T-helper 1 cell treated with Interleukin-12 subunit alpha and Interleukin-12 subunit beta and Interleukin-4 antibody, amounts not matched to agents 30 ng/mL and 1 ng/mL, for 36 hours (primary cell): ENCODE data around the gene TTC8. TPM values are rescaled to one million over a fixed set of nuclear protein-coding genes. Genes with fewer than 3 reads are reported as not detected.
"Not testable (repeated sequence)": the region's sequence is repeated elsewhere in the genome, so short reads cannot be mapped to it uniquely, and the experiment has no call there.

Source experiments
- intact Hi-C: fragments of 100-400 bp; cut with micrococcal nuclease; formaldehyde crosslinking; loops from one replicate; pipeline ENCODE4 v1.15.1; 2024
- total RNA-seq: library from RNA; stranded (reverse); gene quantifications from 2 replicates; pipeline ENCODE4 v1.2.3, GENCODE V29; 2022

TTC8 gene
- total RNA-seq, 1 donor from 2014 or later, result 2.3 TPM

- intact Hi-C loops, result loop anchor here (5.0 kb wide), 2 partner anchors 815 to 1130 kb away; partner anchors contain the start of genes EFCAB11 and GPR65
Observed at GRCh38 chr14:88821888-88822287, 2.6 kb upstream of the TTC8 start.

- intact Hi-C loops, result loop anchor here (1.0 to 5.0 kb wide), 8 partner anchors 32 to 1433 kb away; partner anchors contain the start of genes EFCAB11, EML5, GALC and GPR65
Observed at GRCh38 chr14:88823968-88824313, 510 bp upstream of the TTC8 start.

GRCh38 chr14:88825078-88825458, 617 bp downstream of the TTC8 start:
- intact Hi-C loops, result loop anchor here (2.0 kb wide), 2 partner anchors 158 to 1432 kb away; partner anchors contain the start of gene PSMC1

GRCh38 chr14:88825503-88825902, 1.1 kb downstream of the TTC8 start:
- intact Hi-C loops, result loop anchor here (2.0 kb wide), 2 partner anchors 159 to 1431 kb away; partner anchors contain the start of gene PSMC1

GRCh38 chr14:88829188-88829587, 4.7 kb downstream of the TTC8 start:
- intact Hi-C loops, result no loop called here

DNA sequence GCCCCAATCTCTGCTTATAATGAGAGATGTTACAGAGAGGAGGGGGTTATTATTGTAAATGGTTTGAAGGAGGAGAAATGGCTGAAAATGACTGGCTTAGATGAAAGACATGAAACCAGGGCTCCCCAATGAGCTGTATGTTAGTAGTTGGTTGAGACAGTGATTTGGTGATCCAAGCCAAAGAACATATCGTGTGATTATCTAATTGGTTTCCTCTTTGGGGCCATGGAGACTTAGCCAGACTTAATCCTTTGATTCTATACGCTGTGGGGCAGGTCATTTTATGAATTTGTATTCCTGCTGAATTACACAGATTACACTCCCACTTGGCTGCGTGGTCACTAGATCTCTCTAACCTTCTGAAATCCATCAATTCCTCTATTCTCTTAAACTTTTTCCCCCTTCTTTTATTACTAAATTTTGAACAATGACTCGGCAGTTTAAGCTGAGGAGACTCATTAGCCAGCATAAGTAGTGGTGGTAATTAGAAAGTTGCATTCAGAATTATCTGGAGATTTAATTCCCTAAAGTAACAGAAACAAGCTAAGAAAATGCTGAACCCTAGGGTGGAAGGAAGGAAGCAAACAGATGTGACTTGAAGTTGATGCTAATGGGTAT, 5.3 kb downstream of the TTC8 start:
- intact Hi-C loops, result no loop called here

- intact Hi-C loops, result no loop called here
Observed at GRCh38 chr14:88831284-88831683, 6.8 kb downstream of the TTC8 start.

- intact Hi-C loops, result no loop called here
Observed at GRCh38 chr14:88834883-88835431, 10.5 kb downstream of the TTC8 start.

GRCh38 chr14:88835661-88836060, 11.2 kb downstream of the TTC8 start:
- intact Hi-C loops, result no loop called here

- intact Hi-C loops, result no loop called here
Observed at GRCh38 chr14:88837495-88837894, 13.0 kb downstream of the TTC8 start.

DNA sequence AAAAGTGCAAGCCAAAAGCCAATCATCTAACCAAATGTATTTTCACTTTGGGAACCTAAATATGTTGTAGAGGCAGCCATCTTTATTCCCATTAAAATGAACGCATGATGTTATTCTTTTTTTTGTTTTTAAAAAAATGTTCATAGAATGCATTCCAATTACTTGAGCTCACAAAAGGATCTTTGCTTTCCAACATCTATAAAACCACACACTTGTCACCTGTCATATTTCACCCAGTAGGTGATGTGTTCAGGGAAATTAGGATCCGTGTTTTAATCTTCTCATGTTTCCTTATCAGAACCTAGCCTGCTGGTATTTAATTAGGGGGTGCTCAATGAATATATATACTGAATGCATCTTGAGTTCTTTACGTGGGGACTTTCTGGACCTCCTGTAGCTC, 13.6 kb downstream of the TTC8 start:
- intact Hi-C loops, result no loop called here

DNA sequence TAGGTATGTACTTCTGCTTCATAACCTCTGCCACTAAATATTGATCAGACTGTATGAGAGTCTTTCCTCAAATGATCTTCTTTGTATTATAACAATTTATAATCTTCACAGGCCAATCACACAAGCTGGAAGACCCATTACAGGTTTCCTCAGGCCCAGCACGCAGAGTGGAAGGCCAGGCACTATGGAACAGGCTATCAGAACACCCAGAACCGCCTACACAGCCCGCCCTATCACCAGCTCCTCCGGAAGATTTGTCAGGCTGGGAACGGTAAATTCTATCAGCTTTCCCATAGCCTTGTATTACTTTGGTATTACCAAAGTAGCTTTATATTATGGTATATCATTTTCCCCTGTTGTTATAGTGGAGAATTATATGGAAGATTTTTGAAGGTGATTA, 16.5 kb downstream of the TTC8 start:
- intact Hi-C loops, result no loop called here

DNA sequence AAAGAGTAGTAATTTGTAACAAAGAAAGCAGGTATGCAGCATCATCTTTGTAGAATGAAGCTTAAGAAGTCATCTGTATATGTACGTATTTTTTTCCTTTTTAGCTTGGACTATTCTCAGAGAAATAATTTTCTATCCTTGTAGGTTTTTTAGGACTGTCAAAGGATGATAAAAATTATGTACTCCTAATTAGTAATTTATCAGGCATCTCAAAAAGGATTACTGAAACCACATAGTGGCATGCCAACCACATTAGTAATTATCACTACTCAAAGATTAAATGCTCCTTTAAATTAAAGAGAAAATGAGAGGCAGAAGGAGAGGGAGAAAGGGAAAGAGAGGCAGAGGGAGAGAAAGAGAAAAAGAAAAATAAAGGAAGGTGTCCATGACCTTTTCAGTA, 17.3 kb downstream of the TTC8 start:
- intact Hi-C loops, result no loop called here

- intact Hi-C loops, result no loop called here
Observed at GRCh38 chr14:88842414-88842813, 18.0 kb downstream of the TTC8 start.

DNA sequence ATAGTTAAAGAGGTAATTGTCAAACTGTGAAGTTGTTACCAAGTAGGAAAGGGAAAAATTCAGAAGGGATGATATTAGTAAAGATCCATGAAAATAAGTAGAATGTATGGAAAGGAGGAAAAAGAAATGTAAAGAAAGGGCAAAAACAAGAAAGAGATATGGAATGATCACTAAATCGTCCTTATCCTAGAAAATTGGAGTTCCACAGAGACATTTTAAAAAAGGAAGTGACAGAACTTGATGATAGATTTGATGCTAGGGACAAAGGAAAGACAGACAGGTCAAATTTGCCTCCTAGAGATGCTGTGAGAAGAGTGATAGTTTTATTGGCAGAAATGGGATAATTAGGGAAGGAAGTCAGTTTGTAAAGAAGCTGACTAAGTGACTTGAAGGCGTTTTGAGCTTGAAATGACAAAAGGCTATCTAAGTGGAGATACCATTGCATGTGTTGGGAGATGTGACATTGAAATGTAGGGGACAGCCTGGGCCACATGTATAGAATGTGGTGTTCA, 20.6 kb downstream of the TTC8 start:
- intact Hi-C loops, result no loop called here

GRCh38 chr14:88848571-88848970, 24.1 kb downstream of the TTC8 start:
- intact Hi-C loops, result no loop called here

DNA sequence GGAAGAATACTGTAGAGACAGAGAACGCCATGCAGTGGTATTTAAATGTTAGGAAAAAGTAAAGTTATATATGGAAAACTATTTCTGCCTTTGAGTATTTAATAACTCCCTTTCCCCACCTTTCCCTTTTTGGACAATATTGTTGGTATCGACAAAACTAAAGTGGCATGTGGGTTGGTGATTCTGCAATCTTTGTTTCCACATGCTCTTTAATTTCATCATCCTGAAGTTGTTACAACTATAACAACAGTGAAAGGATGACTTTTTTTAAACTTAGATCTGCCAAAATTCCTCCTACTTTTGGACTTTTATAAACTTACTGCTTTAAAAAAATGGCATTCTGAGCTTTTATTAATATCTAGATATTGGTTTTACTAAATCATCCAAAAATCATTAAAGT, 25.3 kb downstream of the TTC8 start:
- intact Hi-C loops, result no loop called here

DNA sequence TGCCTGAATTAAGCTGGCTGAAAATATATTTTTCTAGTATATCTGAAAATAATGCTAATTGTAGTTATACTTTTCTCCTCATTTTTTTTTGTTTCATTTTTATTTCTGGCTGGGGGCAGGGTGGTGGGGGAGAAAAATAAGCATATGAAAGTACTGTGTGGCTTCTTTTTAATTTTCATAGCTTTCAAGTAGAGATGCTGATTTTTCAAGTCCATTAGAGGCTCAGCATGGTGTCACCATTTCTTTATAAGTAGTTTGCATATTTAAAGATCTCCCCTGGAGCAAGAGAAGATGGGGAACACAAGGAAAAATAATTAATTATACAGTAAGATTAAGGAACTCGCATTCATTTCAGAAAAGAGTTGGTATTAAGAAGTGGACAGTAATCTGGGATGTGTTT, 27.1 kb downstream of the TTC8 start:
- intact Hi-C loops, result no loop called here

DNA sequence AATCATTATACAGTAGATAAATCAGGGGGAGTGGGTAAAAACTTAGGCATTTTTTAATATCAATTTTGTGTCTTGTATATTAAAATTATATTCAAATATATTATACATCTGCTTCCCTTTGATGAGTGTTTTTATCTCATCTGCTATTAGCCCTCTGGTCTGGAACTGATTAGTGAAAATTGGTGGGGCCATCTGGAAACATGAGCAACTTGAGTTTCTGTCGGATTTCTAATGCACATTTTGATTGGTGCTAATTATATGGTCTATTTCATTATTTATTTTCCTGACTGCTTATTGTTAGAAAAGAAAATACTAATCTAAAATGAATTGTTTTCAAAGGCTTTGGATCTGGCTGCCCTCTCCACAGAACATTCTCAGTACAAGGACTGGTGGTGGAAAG, 28.2 kb downstream of the TTC8 start:
- intact Hi-C loops, result no loop called here

- intact Hi-C loops, result no loop called here
Observed at GRCh38 chr14:88853129-88853528, 28.7 kb downstream of the TTC8 start.

DNA sequence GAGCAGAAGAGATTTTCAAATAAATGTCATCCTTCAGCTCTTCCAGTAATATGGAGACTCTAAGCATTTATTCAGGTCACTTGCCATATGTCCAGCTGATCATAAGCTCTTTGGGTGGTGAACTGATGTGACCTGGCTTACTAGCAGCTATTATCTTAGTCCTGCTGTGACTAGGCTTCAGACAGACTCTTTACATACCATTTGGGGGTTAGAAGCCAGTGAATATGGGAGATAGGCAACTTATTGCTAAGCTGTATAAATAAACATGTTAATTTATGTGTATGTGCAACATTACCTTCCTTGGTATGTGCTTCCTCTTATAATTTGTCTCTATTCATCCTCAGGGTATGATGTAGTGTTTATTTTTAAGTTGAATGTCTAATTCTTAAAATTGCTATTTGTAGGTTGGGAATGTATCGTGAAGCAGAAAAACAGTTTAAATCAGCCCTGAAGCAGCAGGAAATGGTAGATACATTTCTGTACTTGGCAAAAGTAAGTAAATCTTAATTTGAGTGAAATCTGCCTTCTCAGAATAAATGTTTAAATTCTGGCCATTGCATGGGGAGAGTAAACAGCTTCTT, 32.4 kb downstream of the TTC8 start:
- intact Hi-C loops, result no loop called here

DNA sequence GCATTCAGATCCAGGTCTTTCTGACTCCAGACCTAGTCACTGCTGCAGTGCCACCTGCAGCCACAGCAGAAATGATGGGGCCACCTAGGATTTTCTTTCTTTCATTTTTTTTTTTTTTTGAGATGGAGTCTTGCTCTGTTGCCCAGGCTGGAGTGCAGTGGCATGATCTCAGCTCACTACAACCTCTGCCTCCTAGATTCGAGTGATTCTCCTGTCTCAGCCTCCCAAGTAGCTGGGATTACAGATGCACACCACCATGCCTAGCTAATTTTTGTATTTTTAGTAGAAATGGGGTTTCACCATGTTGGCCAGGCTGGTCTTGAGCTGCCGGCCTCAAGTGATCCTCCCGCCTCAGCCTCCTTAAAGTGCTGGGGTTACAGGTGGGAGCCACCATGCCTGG, 33.4 kb downstream of the TTC8 start:
- intact Hi-C loops, result not testable (repeated sequence)

GRCh38 chr14:88859118-88859517, 34.7 kb downstream of the TTC8 start:
- intact Hi-C loops, result not testable (repeated sequence)
